A549 (cell line): ENCODE results near the gene LRRC75B.

Experiments
- BHLHE40 ChIP-seq: IDR thresholded peaks from 2 replicates; pipeline ENCODE4 v1.6.1; 2012; ENCODE audit warnings: low read depth, low read length, inconsistent platforms
- EP300 ChIP-seq, 2 experiments: fragments of >200 bp; sonication (Bioruptor Twin); formaldehyde crosslinking; IDR thresholded peaks; 2 replicates in 1 of 2; 3 replicates in 1 of 2; pipeline ENCODE4 v1.6.1; 2016 to 2017
- JUNB ChIP-seq: fragments of >200 bp; sonication (Bioruptor Twin); formaldehyde crosslinking; IDR thresholded peaks from 2 replicates; pipeline ENCODE4 v1.6.1; 2016
- KDM5A ChIP-seq: fragments of 200-600 bp; sonication (generic); IDR thresholded peaks from 2 replicates; pipeline ENCODE4 v1.6.1; 2016; ENCODE audit warnings: antibody characterized with exemption, mild to moderate bottlenecking
- MAZ ChIP-seq: fragments of 150-350 bp; IDR thresholded peaks from 2 replicates; pipeline ENCODE4 v1.6.1; 2014; ENCODE audit warnings: antibody characterized with exemption, low read depth, low read length, borderline replicate concordance
- POLR2A ChIP-seq: IDR thresholded peaks from 2 replicates; pipeline ENCODE4 v1.6.1; 2012; ENCODE audit warnings: mild to moderate bottlenecking, low read length
- RARB ChIP-seq: fragments of 250-450 bp; sonication (Bioruptor Pico); IDR thresholded peaks from 2 replicates; pipeline ENCODE4 v1.8.0; 2021; ENCODE audit warnings: mild to moderate bottlenecking, moderate library complexity
- SMC3 ChIP-seq: fragments of >200 bp; sonication (Bioruptor Twin); formaldehyde crosslinking; IDR thresholded peaks from 3 replicates; pipeline ENCODE4 v1.6.1; 2018; ENCODE audit warnings: inconsistent platforms
- USF2 ChIP-seq: fragments of 450-650 bp; IDR thresholded peaks from 2 replicates; pipeline ENCODE4 v1.6.1; 2014; ENCODE audit warnings: antibody characterized with exemption
- TF ChIP-seq, protein P1 (sequence below): IDR thresholded peaks from 2 replicates; pipeline ENCODE4 v1.6.1; 2012; ENCODE audit warnings: low read depth, borderline replicate concordance
- TF ChIP-seq, protein P2 (sequence below): fragments of >200 bp; sonication (Bioruptor Twin); formaldehyde crosslinking; IDR thresholded peaks from 3 replicates; pipeline ENCODE4 v1.5.1; 2016
- TF ChIP-seq, protein P3 (sequence below): fragments of 200-600 bp; sonication (generic); IDR thresholded peaks from 2 replicates; pipeline ENCODE4 v1.6.1; 2016; ENCODE audit warnings: antibody characterized with exemption, mild to moderate bottlenecking, moderate library complexity

DNA sequence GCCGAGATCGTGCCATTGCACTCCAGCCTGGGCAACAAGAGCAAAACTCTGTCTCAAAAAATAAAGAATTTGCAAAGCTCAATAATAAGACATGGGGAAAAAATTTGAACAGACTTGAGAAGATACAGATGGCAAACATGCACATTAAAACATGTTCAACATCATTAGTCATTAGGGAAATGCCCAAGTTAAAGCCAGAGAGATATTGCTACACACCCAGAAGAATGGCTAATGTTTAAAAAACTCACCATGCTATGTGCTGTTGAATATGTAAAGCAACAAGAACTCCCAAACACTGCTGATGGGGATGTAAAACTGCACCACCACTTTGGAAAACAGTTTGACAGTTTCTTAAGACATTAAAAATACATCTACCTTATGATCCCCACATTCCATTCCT lies 12.6 kb downstream of the LRRC75B start:
- no peak for TF ChIP-seq BHLHE40
- no peak for TF ChIP-seq RARB (CRISPR knock-in tag)
- TF ChIP-seq MAZ = no peak
- no peak for TF ChIP-seq POLR2A
- TF ChIP-seq, protein P1, sequence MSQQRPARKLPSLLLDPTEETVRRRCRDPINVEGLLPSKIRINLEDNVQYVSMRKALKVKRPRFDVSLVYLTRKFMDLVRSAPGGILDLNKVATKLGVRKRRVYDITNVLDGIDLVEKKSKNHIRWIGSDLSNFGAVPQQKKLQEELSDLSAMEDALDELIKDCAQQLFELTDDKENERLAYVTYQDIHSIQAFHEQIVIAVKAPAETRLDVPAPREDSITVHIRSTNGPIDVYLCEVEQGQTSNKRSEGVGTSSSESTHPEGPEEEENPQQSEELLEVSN = no peak
- TF ChIP-seq, protein P2, sequence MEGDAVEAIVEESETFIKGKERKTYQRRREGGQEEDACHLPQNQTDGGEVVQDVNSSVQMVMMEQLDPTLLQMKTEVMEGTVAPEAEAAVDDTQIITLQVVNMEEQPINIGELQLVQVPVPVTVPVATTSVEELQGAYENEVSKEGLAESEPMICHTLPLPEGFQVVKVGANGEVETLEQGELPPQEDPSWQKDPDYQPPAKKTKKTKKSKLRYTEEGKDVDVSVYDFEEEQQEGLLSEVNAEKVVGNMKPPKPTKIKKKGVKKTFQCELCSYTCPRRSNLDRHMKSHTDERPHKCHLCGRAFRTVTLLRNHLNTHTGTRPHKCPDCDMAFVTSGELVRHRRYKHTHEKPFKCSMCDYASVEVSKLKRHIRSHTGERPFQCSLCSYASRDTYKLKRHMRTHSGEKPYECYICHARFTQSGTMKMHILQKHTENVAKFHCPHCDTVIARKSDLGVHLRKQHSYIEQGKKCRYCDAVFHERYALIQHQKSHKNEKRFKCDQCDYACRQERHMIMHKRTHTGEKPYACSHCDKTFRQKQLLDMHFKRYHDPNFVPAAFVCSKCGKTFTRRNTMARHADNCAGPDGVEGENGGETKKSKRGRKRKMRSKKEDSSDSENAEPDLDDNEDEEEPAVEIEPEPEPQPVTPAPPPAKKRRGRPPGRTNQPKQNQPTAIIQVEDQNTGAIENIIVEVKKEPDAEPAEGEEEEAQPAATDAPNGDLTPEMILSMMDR = no peak
- TF ChIP-seq SMC3 = no peak
- TF ChIP-seq, protein P3, sequence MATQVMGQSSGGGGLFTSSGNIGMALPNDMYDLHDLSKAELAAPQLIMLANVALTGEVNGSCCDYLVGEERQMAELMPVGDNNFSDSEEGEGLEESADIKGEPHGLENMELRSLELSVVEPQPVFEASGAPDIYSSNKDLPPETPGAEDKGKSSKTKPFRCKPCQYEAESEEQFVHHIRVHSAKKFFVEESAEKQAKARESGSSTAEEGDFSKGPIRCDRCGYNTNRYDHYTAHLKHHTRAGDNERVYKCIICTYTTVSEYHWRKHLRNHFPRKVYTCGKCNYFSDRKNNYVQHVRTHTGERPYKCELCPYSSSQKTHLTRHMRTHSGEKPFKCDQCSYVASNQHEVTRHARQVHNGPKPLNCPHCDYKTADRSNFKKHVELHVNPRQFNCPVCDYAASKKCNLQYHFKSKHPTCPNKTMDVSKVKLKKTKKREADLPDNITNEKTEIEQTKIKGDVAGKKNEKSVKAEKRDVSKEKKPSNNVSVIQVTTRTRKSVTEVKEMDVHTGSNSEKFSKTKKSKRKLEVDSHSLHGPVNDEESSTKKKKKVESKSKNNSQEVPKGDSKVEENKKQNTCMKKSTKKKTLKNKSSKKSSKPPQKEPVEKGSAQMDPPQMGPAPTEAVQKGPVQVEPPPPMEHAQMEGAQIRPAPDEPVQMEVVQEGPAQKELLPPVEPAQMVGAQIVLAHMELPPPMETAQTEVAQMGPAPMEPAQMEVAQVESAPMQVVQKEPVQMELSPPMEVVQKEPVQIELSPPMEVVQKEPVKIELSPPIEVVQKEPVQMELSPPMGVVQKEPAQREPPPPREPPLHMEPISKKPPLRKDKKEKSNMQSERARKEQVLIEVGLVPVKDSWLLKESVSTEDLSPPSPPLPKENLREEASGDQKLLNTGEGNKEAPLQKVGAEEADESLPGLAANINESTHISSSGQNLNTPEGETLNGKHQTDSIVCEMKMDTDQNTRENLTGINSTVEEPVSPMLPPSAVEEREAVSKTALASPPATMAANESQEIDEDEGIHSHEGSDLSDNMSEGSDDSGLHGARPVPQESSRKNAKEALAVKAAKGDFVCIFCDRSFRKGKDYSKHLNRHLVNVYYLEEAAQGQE = no peak
- no peak for TF ChIP-seq KDM5A
- TF ChIP-seq USF2 = no peak
- no peak for TF ChIP-seq EP300 (IDR thresholded peaks at IDR 0.05)
- TF ChIP-seq JUNB = no peak
